Ishikawa (cell line): ENCODE results near the gene ZNF18.

Source experiments
- CEBPB ChIP-seq: IDR thresholded peaks from 2 replicates; pipeline ENCODE4 v1.6.1; 2012
- CREB1 ChIP-seq: IDR thresholded peaks from 2 replicates; pipeline ENCODE4 v1.6.1; 2012; ENCODE audit warnings: low read depth
- EGR1 ChIP-seq: IDR thresholded peaks from 2 replicates; pipeline ENCODE4 v1.6.1; 2012
- EP300 ChIP-seq: IDR thresholded peaks from 2 replicates; pipeline ENCODE4 v1.6.1; 2012; ENCODE audit warnings: borderline replicate concordance
- FOXM1 ChIP-seq: IDR thresholded peaks from 2 replicates; pipeline ENCODE4 v1.6.1; 2012; ENCODE audit warnings: low read depth, borderline replicate concordance
- NFIC ChIP-seq: IDR thresholded peaks from 2 replicates; pipeline ENCODE4 v1.6.1; 2012
- RAD21 ChIP-seq: IDR thresholded peaks from 2 replicates; pipeline ENCODE4 v1.6.1; 2012; ENCODE audit warnings: low read depth
- TAF1 ChIP-seq: IDR thresholded peaks from 2 replicates; pipeline ENCODE4 v1.6.1; 2012; ENCODE audit warnings: low read depth, mild to moderate bottlenecking
- TCF12 ChIP-seq: IDR thresholded peaks from 2 replicates; pipeline ENCODE4 v1.6.1; 2012; ENCODE audit warnings: low read depth
- TEAD4 ChIP-seq: IDR thresholded peaks from 2 replicates; pipeline ENCODE4 v1.6.1; 2012
- YY1 ChIP-seq: IDR thresholded peaks from 2 replicates; pipeline ENCODE4 v1.6.1; 2012; ENCODE audit warnings: low read depth
- ZBTB7A ChIP-seq: IDR thresholded peaks from 2 replicates; pipeline ENCODE4 v1.6.1; 2012; ENCODE audit warnings: low read depth
- TF ChIP-seq, protein P1 (sequence below): IDR thresholded peaks from 2 replicates; pipeline ENCODE4 v1.6.1; 2012; ENCODE audit warnings: low read depth, mild to moderate bottlenecking
- TF ChIP-seq, protein P2 (sequence below): IDR thresholded peaks from 2 replicates; pipeline ENCODE4 v1.6.1; 2012
- TF ChIP-seq, protein P3 (sequence below): IDR thresholded peaks from 2 replicates; pipeline ENCODE4 v1.6.1; 2012

The ZNF18 gene

DNA sequence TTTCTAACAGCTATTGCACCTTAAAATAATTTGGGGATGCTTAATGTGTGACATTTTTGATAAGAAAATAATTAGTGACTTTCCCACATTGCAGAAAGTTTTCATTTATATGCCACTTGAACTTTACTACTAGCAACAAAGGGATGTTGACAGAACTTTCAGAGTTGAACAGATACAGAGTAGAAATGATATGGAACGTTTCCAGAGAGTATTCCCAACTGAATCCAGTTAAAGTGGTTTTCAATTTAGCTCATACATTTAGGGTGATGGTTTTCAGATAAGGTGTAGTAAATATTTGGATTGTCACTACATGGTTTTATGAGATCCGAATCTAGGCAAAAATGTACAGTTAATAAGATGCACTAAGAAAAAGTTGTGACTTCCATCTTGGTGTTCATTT is 40.7 kb upstream of the ZNF18 start:
- TF ChIP-seq, protein P1, sequence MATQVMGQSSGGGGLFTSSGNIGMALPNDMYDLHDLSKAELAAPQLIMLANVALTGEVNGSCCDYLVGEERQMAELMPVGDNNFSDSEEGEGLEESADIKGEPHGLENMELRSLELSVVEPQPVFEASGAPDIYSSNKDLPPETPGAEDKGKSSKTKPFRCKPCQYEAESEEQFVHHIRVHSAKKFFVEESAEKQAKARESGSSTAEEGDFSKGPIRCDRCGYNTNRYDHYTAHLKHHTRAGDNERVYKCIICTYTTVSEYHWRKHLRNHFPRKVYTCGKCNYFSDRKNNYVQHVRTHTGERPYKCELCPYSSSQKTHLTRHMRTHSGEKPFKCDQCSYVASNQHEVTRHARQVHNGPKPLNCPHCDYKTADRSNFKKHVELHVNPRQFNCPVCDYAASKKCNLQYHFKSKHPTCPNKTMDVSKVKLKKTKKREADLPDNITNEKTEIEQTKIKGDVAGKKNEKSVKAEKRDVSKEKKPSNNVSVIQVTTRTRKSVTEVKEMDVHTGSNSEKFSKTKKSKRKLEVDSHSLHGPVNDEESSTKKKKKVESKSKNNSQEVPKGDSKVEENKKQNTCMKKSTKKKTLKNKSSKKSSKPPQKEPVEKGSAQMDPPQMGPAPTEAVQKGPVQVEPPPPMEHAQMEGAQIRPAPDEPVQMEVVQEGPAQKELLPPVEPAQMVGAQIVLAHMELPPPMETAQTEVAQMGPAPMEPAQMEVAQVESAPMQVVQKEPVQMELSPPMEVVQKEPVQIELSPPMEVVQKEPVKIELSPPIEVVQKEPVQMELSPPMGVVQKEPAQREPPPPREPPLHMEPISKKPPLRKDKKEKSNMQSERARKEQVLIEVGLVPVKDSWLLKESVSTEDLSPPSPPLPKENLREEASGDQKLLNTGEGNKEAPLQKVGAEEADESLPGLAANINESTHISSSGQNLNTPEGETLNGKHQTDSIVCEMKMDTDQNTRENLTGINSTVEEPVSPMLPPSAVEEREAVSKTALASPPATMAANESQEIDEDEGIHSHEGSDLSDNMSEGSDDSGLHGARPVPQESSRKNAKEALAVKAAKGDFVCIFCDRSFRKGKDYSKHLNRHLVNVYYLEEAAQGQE: no peak
- TF ChIP-seq CREB1: no peak
- no peak for TF ChIP-seq ZBTB7A

DNA sequence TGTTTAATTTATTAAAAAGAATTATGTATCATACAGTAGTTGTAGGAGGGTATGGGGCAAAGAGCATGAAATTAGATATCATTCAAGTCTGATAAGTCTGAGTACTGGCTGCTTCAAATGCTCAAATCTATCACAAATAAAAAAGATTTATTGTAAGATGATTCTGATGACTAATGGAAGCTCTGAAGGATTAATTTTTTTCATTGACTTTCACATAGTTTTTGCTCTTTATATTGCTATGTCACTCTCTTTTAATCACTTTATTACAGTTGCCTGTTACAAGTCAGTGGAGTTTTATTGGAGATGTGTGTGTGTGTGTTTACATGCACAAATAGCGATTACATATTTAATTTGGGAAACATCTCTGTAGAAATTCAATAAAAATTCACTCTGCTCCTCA is 38.4 kb upstream of the ZNF18 start:
- TF ChIP-seq TCF12 (no peak), NFIC (no peak), FOXM1 (no peak), RAD21 (no peak), ZBTB7A (no peak), TAF1 (no peak), EP300 (no peak), CREB1 (no peak), EGR1 (no peak), TEAD4 (no peak), YY1 (no peak), CEBPB (no peak)
- TF ChIP-seq, protein P2, sequence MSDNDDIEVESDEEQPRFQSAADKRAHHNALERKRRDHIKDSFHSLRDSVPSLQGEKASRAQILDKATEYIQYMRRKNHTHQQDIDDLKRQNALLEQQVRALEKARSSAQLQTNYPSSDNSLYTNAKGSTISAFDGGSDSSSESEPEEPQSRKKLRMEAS: no peak
- TF ChIP-seq, protein P1: no peak
- TF ChIP-seq, protein P3, sequence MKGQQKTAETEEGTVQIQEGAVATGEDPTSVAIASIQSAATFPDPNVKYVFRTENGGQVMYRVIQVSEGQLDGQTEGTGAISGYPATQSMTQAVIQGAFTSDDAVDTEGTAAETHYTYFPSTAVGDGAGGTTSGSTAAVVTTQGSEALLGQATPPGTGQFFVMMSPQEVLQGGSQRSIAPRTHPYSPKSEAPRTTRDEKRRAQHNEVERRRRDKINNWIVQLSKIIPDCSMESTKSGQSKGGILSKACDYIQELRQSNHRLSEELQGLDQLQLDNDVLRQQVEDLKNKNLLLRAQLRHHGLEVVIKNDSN: no peak

DNA sequence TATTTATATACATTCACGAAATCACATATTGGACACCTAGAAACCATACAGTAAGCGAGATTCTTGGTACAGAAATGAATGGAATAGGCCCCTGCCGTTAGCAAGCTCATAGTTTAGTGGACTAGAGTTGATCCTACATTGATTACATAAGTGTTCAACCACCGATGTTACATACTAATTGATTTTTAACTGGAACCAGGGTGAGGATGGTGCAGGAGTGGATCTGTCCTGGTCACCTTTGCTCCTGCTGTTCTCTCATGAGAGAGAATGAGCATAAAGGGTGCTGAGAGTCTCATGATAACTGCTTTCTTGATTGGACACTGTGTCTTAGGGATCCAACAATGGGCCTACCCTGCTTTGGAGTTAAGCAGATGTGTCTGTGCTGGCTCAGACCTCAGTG is 37.3 kb upstream of the ZNF18 start:
- no peak for TF ChIP-seq CREB1
- TF ChIP-seq, protein P3: no peak
- TF ChIP-seq EP300: no peak
- no peak for TF ChIP-seq EGR1
- TF ChIP-seq TCF12: no peak
- TF ChIP-seq, protein P2: no peak
- TF ChIP-seq TAF1: no peak
- TF ChIP-seq NFIC: no peak
- TF ChIP-seq, protein P1: no peak
- TF ChIP-seq CEBPB: no peak
- no peak for TF ChIP-seq RAD21
- no peak for TF ChIP-seq TEAD4
- no peak for TF ChIP-seq YY1
- TF ChIP-seq ZBTB7A: no peak
- no peak for TF ChIP-seq FOXM1

- no peak for TF ChIP-seq CEBPB
- TF ChIP-seq EGR1: no peak
- no peak for TF ChIP-seq FOXM1
- TF ChIP-seq, protein P1: no peak
- TF ChIP-seq RAD21: no peak
- TF ChIP-seq, protein P2: no peak
- TF ChIP-seq NFIC: no peak
- no peak for TF ChIP-seq TEAD4
- TF ChIP-seq ZBTB7A: no peak
- TF ChIP-seq YY1: no peak
- TF ChIP-seq, protein P3: no peak
- TF ChIP-seq TAF1: no peak
- no peak for TF ChIP-seq EP300
- no peak for TF ChIP-seq TCF12
- no peak for TF ChIP-seq CREB1
Measured at GRCh38 chr17:12028611-12029010, 31.3 kb upstream of the ZNF18 start.
